Stomach smooth muscle (tissue), 2 donors: ENCODE data around the gene C6orf15.

Experiments used
- H3K27ac ChIP-seq: one replicate; pipeline ENCODE4 v1.7.0; 2013; ENCODE audit warnings: mild to moderate bottlenecking, low read length, inconsistent platforms
- H3K27me3 ChIP-seq, 2 donors: one replicate each; pipeline ENCODE4 v1.7.0; 2013; ENCODE audit warnings: low read length in 2 of 2; ENCODE audit not compliant: insufficient read depth in 2 of 2, control insufficient read depth in 1 of 2
- H3K36me3 ChIP-seq, 2 donors: one replicate each; pipeline ENCODE4 v1.7.0; 2013; ENCODE audit warnings: low read length in 2 of 2; ENCODE audit not compliant: control insufficient read depth in 2 of 2, insufficient read depth in 2 of 2
- H3K4me1 ChIP-seq: one replicate; pipeline ENCODE4 v1.7.0; 2013; ENCODE audit warnings: low read length; ENCODE audit not compliant: control insufficient read depth, insufficient read depth
- H3K4me3 ChIP-seq, 2 donors: one replicate each; pipeline ENCODE4 v1.7.0; 2013; ENCODE audit warnings: low read length in 2 of 2
- H3K9ac ChIP-seq, 2 donors: one replicate each; pipeline ENCODE4 v1.7.0; 2013; ENCODE audit warnings: low read length in 2 of 2, mild to moderate bottlenecking in 1 of 2
- H3K9me3 ChIP-seq, 2 donors: one replicate each; pipeline ENCODE4 v1.7.0; 2013; ENCODE audit warnings: low read length in 2 of 2; ENCODE audit not compliant: control insufficient read depth in 2 of 2
- donor health status: healthy.
- donor health status: Pancreatic carcinoma.

The C6orf15 gene

DNA sequence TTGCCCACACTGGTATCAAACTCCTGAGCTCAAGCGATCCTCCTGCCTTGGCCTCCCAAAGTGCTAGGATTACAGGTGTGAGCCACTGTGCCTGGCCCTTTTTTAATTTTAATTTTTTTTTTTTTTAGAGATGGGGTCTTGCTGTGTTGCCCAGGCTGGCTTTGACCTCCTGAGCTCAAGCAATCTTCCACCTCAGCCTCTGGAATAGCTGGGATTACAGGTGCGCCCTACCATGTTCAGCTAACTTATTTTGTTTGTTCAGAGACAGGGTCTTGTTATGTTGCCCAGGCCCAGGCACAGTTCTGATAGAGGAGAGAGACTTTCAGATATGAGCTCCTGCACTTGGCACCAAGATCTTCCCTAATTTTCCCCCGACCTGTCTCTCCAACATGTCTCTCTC is 18.4 kb upstream of the C6orf15 start:
- no peak overlapping the region for H3K9ac ChIP-seq

DNA sequence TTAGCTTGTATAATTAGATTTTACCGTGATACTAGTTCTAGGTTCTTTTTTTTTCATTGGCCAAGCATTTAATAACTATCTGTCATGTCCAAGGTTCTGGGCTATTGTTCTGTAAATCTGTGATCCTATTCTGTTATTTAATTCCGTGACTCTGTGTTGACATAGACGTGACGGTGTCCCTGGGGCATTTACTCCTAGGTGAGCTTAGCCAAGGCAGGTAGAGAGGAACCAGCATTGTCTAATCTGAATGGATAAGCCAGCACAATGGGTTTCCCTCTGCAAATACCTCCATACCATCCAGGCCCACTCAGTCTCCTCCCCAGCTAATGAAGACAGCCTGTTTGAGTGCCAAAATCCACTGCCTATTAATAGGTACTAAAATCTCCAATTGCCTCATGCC is 16.8 kb upstream of the C6orf15 start:
- Histone ChIP-seq H3K27me3 (no peaks in the 10 kb centered on the region), H3K4me1 (no peaks in the 10 kb centered on the region), H3K36me3 (no peaks in the 10 kb centered on the region), H3K9me3 (no peaks in the 10 kb centered on the region), H3K4me3 (no peak overlapping the region), H3K9ac (no peak overlapping the region), H3K27ac (no peak overlapping the region)

More for the DNA sequence above, 18.4 kb upstream of the C6orf15 start:
- Histone ChIP-seq H3K9me3 (no peaks in the 10 kb centered on the region), H3K36me3 (no peaks in the 10 kb centered on the region), H3K4me3 (no peak overlapping the region), H3K4me1 (no peaks in the 10 kb centered on the region), H3K27ac (no peak overlapping the region), H3K27me3 (no peaks in the 10 kb centered on the region)

DNA sequence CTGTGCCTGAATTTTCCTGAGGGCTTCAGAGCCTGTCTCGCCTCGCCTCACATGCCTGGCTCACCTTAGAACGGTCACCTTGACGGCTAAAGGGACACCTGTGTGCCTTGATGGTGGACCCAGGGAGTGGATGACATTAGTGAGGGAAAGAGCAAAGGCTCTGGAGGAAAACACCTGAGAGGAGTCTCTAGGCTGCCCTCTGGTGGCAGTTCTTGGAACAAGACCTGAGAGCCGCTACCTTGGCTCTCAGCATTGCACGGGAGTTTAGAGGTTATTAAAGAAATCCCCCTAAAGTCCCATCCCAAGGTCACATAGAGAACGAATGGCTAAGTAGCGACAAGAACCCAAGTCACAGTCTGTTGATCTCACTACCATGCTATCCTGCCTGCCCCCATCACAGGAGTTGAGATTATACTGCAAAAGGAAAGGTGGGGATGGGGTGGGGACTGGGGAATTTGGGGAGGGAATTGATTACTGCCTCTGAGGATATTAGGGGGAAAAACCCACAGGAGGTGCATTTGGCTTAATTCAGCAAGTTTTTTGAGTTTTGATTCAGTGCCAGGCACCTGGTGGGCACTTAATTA is 15.8 kb upstream of the C6orf15 start:
- Histone ChIP-seq H3K27me3 (no peaks in the 10 kb centered on the region), H3K9me3 (no peaks in the 10 kb centered on the region), H3K27ac (no peak overlapping the region), H3K4me1 (peaks cover 4% of the 10 kb centered on the region), H3K36me3 (no peaks in the 10 kb centered on the region), H3K9ac (no peak overlapping the region), H3K4me3 (no peak overlapping the region)

DNA sequence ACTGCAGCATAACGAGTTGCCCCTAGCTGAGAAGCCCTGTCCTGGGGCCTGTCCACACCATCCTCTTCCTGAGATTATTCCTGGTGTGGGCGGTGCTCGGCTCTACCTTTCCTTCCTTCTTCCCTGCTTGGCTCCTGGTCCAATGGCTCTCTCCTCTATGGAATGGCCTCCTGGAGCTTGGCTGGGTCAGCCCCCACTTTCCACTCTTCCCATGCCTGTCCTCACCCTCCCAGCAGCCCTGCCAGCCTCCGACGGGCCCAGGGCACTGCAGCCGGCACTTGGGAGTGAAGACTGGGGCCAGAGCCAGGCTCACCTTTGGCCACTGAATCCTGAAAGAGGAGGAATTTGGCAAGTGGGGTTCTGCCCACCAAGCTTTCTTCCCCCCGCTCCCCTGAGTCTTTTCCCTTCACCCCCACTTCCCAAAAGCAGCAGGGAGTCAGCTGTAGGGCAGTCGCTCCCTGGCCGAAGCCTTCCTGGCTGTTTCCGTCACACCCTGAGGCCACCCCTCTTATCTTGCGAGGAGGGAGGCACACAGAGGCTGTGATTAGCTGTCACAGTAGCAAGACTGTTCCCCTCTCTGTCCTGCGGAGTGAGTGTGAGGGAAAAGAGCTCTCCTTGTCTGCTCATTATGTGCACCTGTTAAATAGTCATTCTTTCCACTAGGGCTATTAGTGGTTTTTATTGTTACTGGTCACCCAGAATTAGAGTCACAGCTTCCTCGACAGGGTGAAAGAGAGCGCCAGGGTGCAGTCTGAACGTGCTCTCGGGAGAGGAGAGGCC is 14.2 kb upstream of the C6orf15 start:
- no peaks in the 10 kb centered on the region for H3K27me3 ChIP-seq
- H3K4me1 ChIP-seq: peaks cover 14% of the 10 kb centered on the region
- no peaks in the 10 kb centered on the region for H3K36me3 ChIP-seq
- no peak overlapping the region for H3K27ac ChIP-seq
- H3K9me3 ChIP-seq: no peaks in the 10 kb centered on the region
- H3K4me3 ChIP-seq: no peak overlapping the region
- H3K9ac ChIP-seq: no peak overlapping the region

DNA sequence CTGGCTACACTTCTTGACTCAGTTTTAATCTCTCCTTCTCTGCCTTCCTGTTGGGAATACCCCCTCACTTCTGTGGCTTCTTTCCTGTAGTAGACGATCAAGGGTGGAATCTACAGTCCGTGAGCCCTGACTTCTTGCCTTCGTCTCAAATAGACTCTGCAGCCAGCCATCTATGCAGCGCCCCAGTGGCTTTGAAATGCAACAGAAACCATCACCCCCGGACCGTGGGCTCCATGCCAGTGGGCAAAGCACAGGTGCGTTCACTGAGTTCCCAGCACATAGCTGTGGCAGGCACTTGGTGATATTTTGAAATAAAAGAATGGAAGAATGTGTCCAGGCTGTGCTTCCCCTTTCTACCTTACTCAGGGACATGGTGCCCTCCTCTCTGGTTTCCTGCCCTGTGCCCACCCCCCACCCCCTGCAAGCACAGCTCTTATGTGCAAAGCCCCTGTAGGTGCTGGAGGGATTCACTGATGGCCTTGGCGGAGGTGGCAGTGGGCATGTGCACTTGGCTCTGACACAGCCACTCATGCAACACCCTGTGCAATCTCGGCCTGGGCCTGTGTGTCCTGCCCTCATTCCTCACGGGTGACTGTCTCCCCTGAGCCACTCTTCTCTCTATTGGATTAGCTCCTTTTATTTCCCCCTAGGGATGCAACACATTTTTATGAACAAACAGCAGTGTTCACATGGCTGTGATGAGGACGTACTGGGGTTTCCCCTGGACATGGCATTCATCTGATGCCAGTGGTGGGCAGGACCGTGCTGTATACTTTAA is 13.4 kb upstream of the C6orf15 start:
- Histone ChIP-seq H3K4me3 (no peak overlapping the region), H3K27me3 (no peaks in the 10 kb centered on the region), H3K4me1 (peaks cover 14% of the 10 kb centered on the region), H3K27ac (no peak overlapping the region), H3K9me3 (no peaks in the 10 kb centered on the region), H3K36me3 (no peaks in the 10 kb centered on the region), H3K9ac (no peak overlapping the region)

DNA sequence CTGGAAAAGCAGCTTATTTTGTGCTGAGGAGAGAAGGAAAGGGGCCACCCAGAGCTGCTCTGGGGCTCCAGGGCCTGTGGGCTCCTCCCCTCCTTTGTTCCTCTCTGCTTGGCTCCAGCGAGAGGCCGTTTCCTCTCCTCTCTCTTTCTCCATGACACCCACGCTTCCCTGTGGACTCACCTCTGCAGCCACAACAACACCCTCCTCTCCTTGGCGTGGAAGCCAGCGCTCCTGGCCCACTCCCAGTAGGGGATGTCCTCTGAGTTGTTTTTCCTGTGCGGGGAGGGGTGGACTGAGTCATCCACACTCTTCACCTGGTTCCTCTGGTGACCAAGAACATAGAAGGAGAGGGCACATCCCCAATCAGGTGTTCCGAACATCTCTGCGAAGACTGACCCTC is 12.8 kb upstream of the C6orf15 start:
- Histone ChIP-seq H3K36me3 (no peaks in the 10 kb centered on the region), H3K9ac (no peak overlapping the region), H3K9me3 (no peaks in the 10 kb centered on the region), H3K4me1 (peaks cover 14% of the 10 kb centered on the region), H3K27me3 (no peaks in the 10 kb centered on the region), H3K27ac (no peak overlapping the region), H3K4me3 (no peak overlapping the region)

DNA sequence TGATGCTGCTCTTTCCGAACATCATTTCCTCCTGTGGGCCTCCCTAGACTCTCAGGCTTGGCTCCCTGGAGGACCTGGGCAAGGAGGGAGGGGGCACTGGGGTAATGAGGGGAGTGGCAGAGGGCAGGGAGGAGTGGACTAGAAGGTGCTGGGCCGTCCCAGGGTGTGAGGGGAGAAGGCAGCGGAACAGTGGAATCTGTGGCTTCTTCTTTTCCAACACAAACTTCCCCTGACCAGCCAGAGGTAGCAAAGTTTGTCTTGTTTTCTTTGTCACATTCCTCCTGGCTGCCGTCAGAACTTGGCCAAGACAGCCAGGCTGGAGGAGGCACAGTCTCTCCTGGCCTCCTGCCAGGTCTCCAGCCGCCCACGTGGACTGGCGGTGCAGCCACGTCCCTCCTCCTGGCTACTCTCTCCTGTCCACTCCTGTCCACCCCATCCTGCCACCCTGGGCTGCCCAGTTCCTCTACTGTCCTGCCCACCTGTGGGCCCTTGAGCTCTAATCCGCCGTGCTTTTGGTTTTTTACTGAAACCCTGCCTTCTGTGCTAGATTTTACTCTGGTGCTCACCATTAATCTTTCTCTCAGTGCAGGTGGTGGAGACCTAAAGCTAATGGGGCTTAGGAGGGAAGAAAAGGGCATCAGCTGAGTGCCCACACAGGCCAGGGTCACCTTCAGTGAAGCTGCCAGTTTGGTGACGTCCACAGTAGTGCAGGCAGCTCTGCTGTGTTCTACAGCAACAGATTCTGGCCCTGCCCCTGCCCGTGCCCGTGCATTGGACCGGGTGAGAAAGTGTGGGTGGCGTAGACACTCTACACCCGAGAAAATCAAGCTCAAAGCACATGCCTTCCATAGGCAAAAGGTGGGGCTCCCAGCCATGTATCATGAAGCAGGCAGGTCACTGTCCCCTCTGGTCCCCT is 10.7 kb upstream of the C6orf15 start:
- Histone ChIP-seq H3K27ac (peak overlapping the region; percentile 58), H3K9ac (peak overlapping the region; percentile 29 to 38), H3K27me3 (no peaks in the 10 kb centered on the region), H3K4me1 (peaks cover 14% of the 10 kb centered on the region), H3K4me3 (peak overlapping the region in 1 of 2 donors; percentile 51), H3K36me3 (no peaks in the 10 kb centered on the region), H3K9me3 (no peaks in the 10 kb centered on the region)

DNA sequence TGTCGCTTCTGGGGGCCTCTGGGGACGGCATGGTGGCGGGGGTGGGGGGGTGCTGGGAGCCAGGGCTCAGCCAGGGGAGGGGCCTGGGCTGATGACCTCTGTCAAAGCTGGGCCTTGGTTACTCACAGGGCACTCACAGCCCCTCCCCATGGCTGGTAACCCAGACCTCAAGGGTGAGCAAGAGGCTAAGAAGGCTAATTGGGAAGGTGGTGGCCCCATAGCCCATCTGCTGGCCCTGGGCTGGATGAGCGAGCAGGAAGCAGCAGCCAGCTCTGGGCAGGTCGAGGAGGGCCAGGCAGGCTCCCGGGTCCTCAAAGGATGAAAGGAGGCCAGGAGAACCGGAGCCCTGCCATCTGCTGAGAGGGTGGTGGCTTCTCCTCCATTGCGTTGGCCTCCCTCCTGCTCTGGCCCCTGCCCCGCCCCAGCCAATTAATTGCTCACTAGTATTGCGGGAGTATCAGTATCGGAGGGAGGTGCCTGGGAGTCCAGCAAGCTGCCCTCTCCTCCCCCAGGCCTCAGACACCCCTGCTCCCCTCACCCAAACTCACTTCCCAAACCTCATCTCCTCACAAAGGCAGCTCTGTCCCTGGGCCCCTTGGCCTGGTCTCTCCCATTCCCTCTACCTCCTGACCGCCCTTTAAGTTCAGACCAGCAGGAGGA is 8.9 kb upstream of the C6orf15 start:
- Histone ChIP-seq H3K27ac (no peak overlapping the region), H3K4me1 (peaks cover 14% of the 10 kb centered on the region), H3K36me3 (no peaks in the 10 kb centered on the region), H3K9me3 (no peaks in the 10 kb centered on the region), H3K4me3 (no peak overlapping the region), H3K9ac (no peak overlapping the region), H3K27me3 (no peaks in the 10 kb centered on the region)

DNA sequence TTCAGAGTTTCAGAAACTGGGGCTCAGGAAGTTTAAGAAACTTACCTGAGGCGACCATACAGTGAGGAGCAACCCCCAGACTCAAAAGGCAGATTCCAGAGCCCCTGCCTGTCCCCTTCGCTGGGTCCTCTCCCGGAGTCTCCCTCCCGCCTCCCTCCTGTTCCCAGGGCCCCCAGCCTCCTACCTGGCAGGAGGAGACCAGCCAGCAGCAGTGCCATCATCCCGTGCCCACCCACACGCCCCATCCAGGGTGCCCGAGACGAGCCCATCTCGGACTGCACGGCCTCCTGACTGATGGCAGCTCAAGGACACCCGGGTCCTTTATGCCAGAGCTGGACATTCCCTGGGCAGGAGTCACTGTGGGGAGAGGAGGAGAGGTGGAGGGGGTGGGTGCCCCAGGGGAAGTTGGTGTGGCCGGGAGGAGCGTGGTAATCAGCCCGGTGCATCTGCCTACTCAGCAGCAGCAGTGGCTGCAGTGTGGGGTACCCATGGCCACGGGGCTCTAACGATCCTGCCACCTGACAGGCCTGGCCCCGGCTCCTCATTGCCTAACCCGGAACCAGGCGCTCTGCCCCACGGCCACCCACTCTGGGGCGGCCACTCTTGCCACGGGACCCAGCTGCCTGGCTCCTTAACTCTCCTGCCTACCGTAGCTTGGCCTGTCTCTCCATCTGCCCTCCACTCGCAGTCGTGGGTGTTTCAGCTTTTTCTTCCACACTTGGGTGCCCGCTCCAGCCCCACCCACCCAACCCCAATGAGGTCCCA is 8.0 kb upstream of the C6orf15 start, which contains the start of gene CDSN:
Gene CDSN (minus strand): TSS at position 296 of the 765 bp plus-strand sequence. CDS start 27 bp downstream, at position 269.
- Histone ChIP-seq H3K4me3 (no peak within 1 kb of the TSS), H3K4me1 (peaks cover 15% of the 10 kb centered on the region), H3K36me3 (no peaks in the 10 kb centered on the region), H3K9ac (no peak within 1 kb of the TSS), H3K27ac (no peak within 1 kb of the TSS), H3K27me3 (no peaks in the 10 kb centered on the region), H3K9me3 (no peaks in the 10 kb centered on the region)
